HepG2 (cell line): ENCODE measurements around the gene CGNL1. TPM values are rescaled to one million over a fixed set of nuclear protein-coding genes. Genes with fewer than 3 reads are reported as not detected.

ENCODE experiments used
- ATAC-seq: fragments of 200-7000 bp; cut with Tn5 transposase; 3 replicates; pipeline ENCODE4 v1.9.1; 2020; ENCODE audit warnings: mild to moderate bottlenecking, moderate library complexity
- BruUV-seq: library from RNA; stranded (reverse); fragments of 400-500 nt; replicated peaks from 2 replicates; lab custom pipeline; 2021; lab: Mats Ljungman, UMichigan
- CTCF ChIA-PET: fragments of 300-600 bp; formaldehyde crosslinking; extraction: SDS; loops from one replicate; lab custom pipeline; 2021; ENCODE audit warnings: low total read pairs, inconsistent platforms, low intra/inter-chr PET ratio; lab: Yijun Ruan, JAX
- POLR2A ChIA-PET: fragments of 350-600 bp; sonication (Branson Sonifier 250); formaldehyde crosslinking; loops from one replicate; lab custom pipeline; 2020; ENCODE audit warnings: antibody characterized with exemption, inconsistent platforms; lab: Yijun Ruan, JAX
- DNase-seq: peaks from one replicate; pipeline ENCODE4 v3.0.0-alpha.2; 2015; ENCODE audit warnings: low spot score
- FAIRE-seq: peaks from 3 replicates; lab custom pipeline; 2011; peaks lifted over from hg19 to GRCh38; lab: Jason Lieb, UNC
- H2AFZ ChIP-seq: one replicate; pipeline ENCODE4 v1.6.1; 2011; ENCODE audit warnings: low read length, inconsistent platforms
- H3K27ac ChIP-seq: fragments of 300-600 bp; 3 replicates; pipeline ENCODE4 v1.8.0; 2011; ENCODE audit warnings: mixed run types, mild to moderate bottlenecking, mixed read lengths, low read length, inconsistent platforms; ENCODE audit not compliant: insufficient read depth; ENCODE audit errors: extremely low read length
- H3K27me3 ChIP-seq, 2 experiments: fragments of 200-600 bp in 1 of 2; 2 replicates in 1 of 2; 3 replicates in 1 of 2; pipeline versions ENCODE4 v1.6.0 to v1.8.0; 2011; ENCODE audit warnings: low read length in 2 of 2, mild to moderate bottlenecking in 2 of 2, moderate library complexity in 2 of 2, inconsistent platforms in 1 of 2; ENCODE audit not compliant: insufficient read depth in 2 of 2, control insufficient read depth in 1 of 2
- H3K36me3 ChIP-seq, 2 experiments: fragments of 200-600 bp in 1 of 2; replicated peaks in 1 of 2; 2 replicates in 1 of 2; 3 replicates in 1 of 2; pipeline versions ENCODE4 v1.5.1 to v1.8.0; 2011; ENCODE audit warnings: low read length in 2 of 2, inconsistent platforms in 1 of 2; ENCODE audit not compliant: insufficient read depth in 2 of 2, control insufficient read depth in 1 of 2
- H3K4me1 ChIP-seq: 2 replicates; pipeline ENCODE4 v1.5.1; 2012; ENCODE audit warnings: low read length, inconsistent platforms; ENCODE audit not compliant: insufficient read depth
- H3K4me2 ChIP-seq: 2 replicates; pipeline ENCODE4 v1.6.0; 2011; ENCODE audit warnings: low read depth, low read length, inconsistent platforms
- H3K4me3 ChIP-seq, 3 experiments: fragments of 200-600 bp in 1 of 3; sonication (generic), shearing (Covaris generic) in 1 of 3; replicated peaks in 1 of 3; 2 replicates each; pipeline ENCODE4 v1.5.1; 2011 to 2016; ENCODE audit warnings: low read length in 3 of 3, inconsistent platforms in 2 of 3, low read depth in 2 of 3, mild to moderate bottlenecking in 2 of 3, control low read depth in 1 of 3, mixed read lengths in 1 of 3; ENCODE audit not compliant: insufficient read depth in 1 of 3
- H3K79me2 ChIP-seq: one replicate; pipeline ENCODE4 v1.6.1; 2011; ENCODE audit warnings: low read length, inconsistent platforms; ENCODE audit not compliant: insufficient read depth
- H3K9ac ChIP-seq: 2 replicates; pipeline ENCODE4 v1.6.0; 2011; ENCODE audit warnings: mild to moderate bottlenecking, low read depth, low read length, inconsistent platforms; ENCODE audit not compliant: insufficient read depth
- H3K9me3 ChIP-seq: 2 replicates; pipeline ENCODE4 v1.5.1; 2012; ENCODE audit warnings: mild to moderate bottlenecking, low read length
- H4K20me1 ChIP-seq: 2 replicates; pipeline ENCODE4 v1.6.0; 2011; ENCODE audit warnings: inconsistent platforms, mild to moderate bottlenecking, low read length, moderate library complexity; ENCODE audit not compliant: insufficient read depth
- ARNTL ChIP-seq: sonication (generic); formaldehyde crosslinking; IDR thresholded peaks from 2 replicates; pipeline ENCODE4 v1.4.0; 2020; ENCODE audit warnings: mild to moderate bottlenecking, missing genetic modification reagents
- HNRNPH1 ChIP-seq: fragments of 200-400 bp; formaldehyde crosslinking; optimal IDR thresholded peaks from 2 replicates; pipeline ENCODE3; 2017; ENCODE audit warnings: mild to moderate bottlenecking, low read depth, low read length
- LCORL ChIP-seq, 2 experiments: fragments of 450-650 bp in 1 of 2; sonication (generic) in 1 of 2; formaldehyde crosslinking in 1 of 2; IDR thresholded peaks; 2 replicates each; pipeline versions ENCODE4 v1.5.0 to v1.6.1; 2017 to 2020; ENCODE audit warnings: antibody characterized with exemption in 1 of 2, missing genetic modification reagents in 1 of 2
- MEIS1 ChIP-seq: sonication (generic); formaldehyde crosslinking; IDR thresholded peaks from 2 replicates; pipeline ENCODE4 v1.9.0; 2021; ENCODE audit warnings: mild to moderate bottlenecking, missing genetic modification reagents, moderate library complexity, borderline replicate concordance
- MNT ChIP-seq: fragments of 450-650 bp; IDR thresholded peaks from 2 replicates; pipeline ENCODE4 v1.6.1; 2016
- MYPOP ChIP-seq: sonication (generic); formaldehyde crosslinking; IDR thresholded peaks from 2 replicates; pipeline ENCODE4 v1.8.1; 2023; ENCODE audit warnings: mild to moderate bottlenecking, moderate library complexity, missing genetic modification reagents
- NCOA5 ChIP-seq: sonication (generic); formaldehyde crosslinking; IDR thresholded peaks from 2 replicates; pipeline ENCODE4 v1.4.0; 2020; ENCODE audit warnings: missing genetic modification reagents
- RBAK ChIP-seq: sonication (generic); formaldehyde crosslinking; IDR thresholded peaks from 2 replicates; pipeline ENCODE4 v1.5.1; 2020; ENCODE audit warnings: mild to moderate bottlenecking, missing genetic modification reagents
- ZNF552 ChIP-seq: sonication (generic); formaldehyde crosslinking; IDR thresholded peaks from 2 replicates; pipeline ENCODE4 v1.9.0; 2022; ENCODE audit warnings: missing genetic modification reagents, mild to moderate bottlenecking, borderline replicate concordance
- ZNF562 ChIP-seq: sonication (generic); formaldehyde crosslinking; IDR thresholded peaks from 2 replicates; pipeline ENCODE4 v1.8.0; 2022; ENCODE audit warnings: missing genetic modification reagents, borderline replicate concordance
- ZNF570 ChIP-seq: sonication (generic); formaldehyde crosslinking; IDR thresholded peaks from 2 replicates; pipeline ENCODE4 v1.4.0; 2020; ENCODE audit warnings: mild to moderate bottlenecking, missing genetic modification reagents, borderline replicate concordance
- ZNF674 ChIP-seq: sonication (generic); formaldehyde crosslinking; IDR thresholded peaks from 2 replicates; pipeline ENCODE4 v1.5.0; 2020; ENCODE audit warnings: low read depth, mild to moderate bottlenecking, missing genetic modification reagents
- ZNF782 ChIP-seq: sonication (generic); formaldehyde crosslinking; IDR thresholded peaks from 2 replicates; pipeline ENCODE4 v1.4.0; 2020; ENCODE audit warnings: missing genetic modification reagents, mild to moderate bottlenecking, borderline replicate concordance
- WGBS: methylation state at CpG from one replicate; pipeline ENCODE4 v1.1.6; 2017; ENCODE audit warnings: low lambda C conversion rate; 5-methylcytosine and 5-hydroxymethylcytosine counted together
- in situ Hi-C: cut with HindIII; loops from 2 replicates; pipeline ENCODE4 v1.10.0; 2017; ENCODE audit warnings: low pct_unique_long_range_greater_than_20kb; ENCODE audit not compliant: extremely low pct_ligation_motif_present
- intact Hi-C: fragments of 100-400 bp; cut with micrococcal nuclease; formaldehyde crosslinking; loops from one replicate; pipeline ENCODE4 v1.10.0; 2022; ENCODE audit not compliant: unreplicated experiment
- polyA plus RNA-seq, 8 experiments: library from polyadenylated mRNA; depleted of rRNA in 3 of 8; stranded (reverse) in 7 of 8; unstranded in 1 of 8; fragments of >200 nt; fragmentation: Illumina TruSeq in 4 of 8; extraction: Trizol in 4 of 8; gene quantifications; 2 replicates each; pipeline versions ENCODE4 v1.2.1 to v1.2.3, GENCODE V29; 2011 to 2016; ENCODE audit warnings: low read depth in 4 of 8, missing spikeins in 1 of 8, mixed read lengths in 1 of 8; ENCODE audit not compliant: insufficient read depth in 1 of 8
- total RNA-seq, 5 experiments: library from RNA; depleted of rRNA; stranded (reverse); fragments of >200 nt; fragmentation: Illumina TruSeq; extraction: Trizol; gene quantifications; 2 replicates each; pipeline ENCODE4 v1.2.3, GENCODE V29; 2016; ENCODE audit warnings: low read depth in 1 of 5
- TF ChIP-seq, protein P1 (sequence below): sonication (generic); formaldehyde crosslinking; IDR thresholded peaks from 2 replicates; pipeline ENCODE4 v1.8.1; 2023; ENCODE audit warnings: mild to moderate bottlenecking, missing genetic modification reagents, borderline replicate concordance
- TF ChIP-seq, protein P2 (sequence below): sonication (generic); formaldehyde crosslinking; IDR thresholded peaks from 2 replicates; pipeline ENCODE4 v1.4.0; 2020; ENCODE audit warnings: mild to moderate bottlenecking, missing genetic modification reagents

The CGNL1 gene
- total and polyA plus RNA-seq, 2 of the 13 experiments (the other 11 are each of a cell fraction or from before 2014, with no cell fraction given), result 5.6 to 15.6 TPM

DNA sequence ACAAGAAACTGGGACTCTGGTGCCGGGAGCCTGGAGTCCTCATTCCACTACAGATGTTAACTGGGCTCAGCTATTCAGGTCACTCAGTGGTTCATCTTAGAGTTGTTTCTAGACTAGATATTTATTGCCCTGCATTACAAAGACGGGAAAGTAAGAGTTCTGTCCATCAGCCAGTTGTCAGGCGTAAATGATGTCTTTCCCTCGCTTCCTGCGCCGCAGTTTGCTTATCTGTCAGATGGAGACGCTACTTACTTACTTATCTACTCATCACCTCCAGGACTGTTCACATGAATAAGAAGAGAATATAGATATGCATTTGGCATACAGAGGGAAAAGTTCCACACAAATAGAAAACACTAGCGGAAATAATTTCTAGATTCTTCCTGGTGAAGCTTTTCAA is 47.8 kb upstream of the CGNL1 start:
- CTCF ChIA-PET, result no interaction called here
- H2AFZ ChIP-seq, result no peak overlapping the region

DNA sequence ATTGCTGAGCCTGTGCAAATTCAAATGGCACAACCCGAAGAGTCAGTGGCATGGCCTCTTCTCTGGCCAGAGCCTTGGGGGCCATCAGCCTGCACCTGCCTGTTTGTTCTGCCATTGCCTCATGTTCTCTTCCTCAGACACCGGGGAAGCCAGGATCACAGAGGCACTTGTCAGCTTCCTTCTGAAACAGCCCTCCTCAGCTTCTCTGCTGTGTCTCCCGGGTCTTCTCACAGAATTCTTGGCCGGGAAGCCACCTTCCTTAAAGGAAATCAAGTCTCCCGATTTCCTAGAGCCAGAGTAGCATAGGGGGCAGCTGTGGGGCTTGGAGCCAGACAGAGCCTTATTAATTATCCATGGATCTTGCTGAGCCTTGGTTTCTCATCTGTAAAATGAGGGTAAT is 47.4 kb upstream of the CGNL1 start:
- H3K27me3 ChIP-seq, result peaks cover 8 to 40% of the 10 kb centered on the region in 2 experiments; a peak in 4 of 5 replicates
- ChIA-PET CTCF (no interaction called here), POLR2A (no interaction called here)
- H3K79me2 ChIP-seq, result no peaks in the 10 kb centered on the region
- H3K4me1 ChIP-seq, result peaks cover 22% of the 10 kb centered on the region
- ATAC-seq (no peak), FAIRE-seq (no peak), DNase-seq (no peak)
- no peak overlapping the region for H2AFZ ChIP-seq
- H3K9me3 ChIP-seq, result no peaks in the 10 kb centered on the region
- H3K4me3 ChIP-seq, result no peak overlapping the region
- no peak overlapping the region for H3K27ac ChIP-seq
- H3K9ac ChIP-seq, result no peak overlapping the region
- H3K4me2 ChIP-seq, result no peak overlapping the region
- in situ Hi-C loops (no loop called here), intact Hi-C loops (no loop called here)
- BruUV-seq, result no TSS peak
- WGBS, result 39% methylated on average over 5 of the region's 5 CpGs
- H3K36me3 ChIP-seq, result no peaks in the 10 kb centered on the region
- H4K20me1 ChIP-seq, result no peaks in the 10 kb centered on the region
- TF ChIP-seq ZNF562 (CRISPR knock-in tag) (no peak), ZNF674 (no peak), MEIS1 (CRISPR knock-in tag) (no peak), ZNF552 (CRISPR knock-in tag) (no peak), NCOA5 (CRISPR knock-in tag) (no peak), ZNF570 (CRISPR knock-in tag) (no peak), ARNTL (CRISPR knock-in tag) (no peak), HNRNPH1 (no peak), ZNF782 (CRISPR knock-in tag) (no peak), LCORL (IDR thresholded peaks at IDR 0.05) (no peak), LCORL (CRISPR knock-in tag; IDR thresholded peaks at IDR 0.05) (no peak), MNT (no peak), MYPOP (CRISPR knock-in tag) (no peak)
- TF ChIP-seq, protein P1, sequence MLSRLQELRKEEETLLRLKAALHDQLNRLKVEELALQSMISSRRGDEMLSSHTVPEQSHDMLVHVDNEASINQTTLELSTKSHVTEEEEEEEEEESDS, result no peak

More for the DNA sequence above, 47.8 kb upstream of the CGNL1 start:
- FAIRE-seq (no peak), DNase-seq (no peak), ATAC-seq (no peak)
- no peaks in the 10 kb centered on the region for H3K79me2 ChIP-seq
- H3K27ac ChIP-seq, result no peak overlapping the region
- no TSS peak for BruUV-seq
- H3K9me3 ChIP-seq, result no peaks in the 10 kb centered on the region
- no peak for TF ChIP-seq RBAK (CRISPR knock-in tag)
- TF ChIP-seq, protein P2, sequence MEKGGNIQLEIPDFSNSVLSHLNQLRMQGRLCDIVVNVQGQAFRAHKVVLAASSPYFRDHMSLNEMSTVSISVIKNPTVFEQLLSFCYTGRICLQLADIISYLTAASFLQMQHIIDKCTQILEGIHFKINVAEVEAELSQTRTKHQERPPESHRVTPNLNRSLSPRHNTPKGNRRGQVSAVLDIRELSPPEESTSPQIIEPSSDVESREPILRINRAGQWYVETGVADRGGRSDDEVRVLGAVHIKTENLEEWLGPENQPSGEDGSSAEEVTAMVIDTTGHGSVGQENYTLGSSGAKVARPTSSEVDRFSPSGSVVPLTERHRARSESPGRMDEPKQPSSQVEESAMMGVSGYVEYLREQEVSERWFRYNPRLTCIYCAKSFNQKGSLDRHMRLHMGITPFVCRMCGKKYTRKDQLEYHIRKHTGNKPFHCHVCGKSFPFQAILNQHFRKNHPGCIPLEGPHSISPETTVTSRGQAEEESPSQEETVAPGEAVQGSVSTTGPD (CRISPR knock-in tag), result no peak
- intact Hi-C loops, result no loop called here
- no peaks in the 10 kb centered on the region for H3K36me3 ChIP-seq
- in situ Hi-C loops, result no loop called here
- H4K20me1 ChIP-seq, result no peaks in the 10 kb centered on the region
- peaks cover 8 to 40% of the 10 kb centered on the region in 2 experiments; a peak in 4 of 5 replicates for H3K27me3 ChIP-seq
- H3K4me1 ChIP-seq, result peaks cover 26% of the 10 kb centered on the region
- 85% methylated on average over 8 of the region's 8 CpGs for WGBS
- H3K4me3 ChIP-seq, result no peak overlapping the region
- POLR2A ChIA-PET, result no interaction called here
- no peak overlapping the region for H3K4me2 ChIP-seq
- H3K9ac ChIP-seq, result no peak overlapping the region
